B cell (primary cell): ENCODE results near the gene ADIG. TPM values are rescaled to one million over a fixed set of nuclear protein-coding genes. Genes with fewer than 3 reads are reported as not detected.
"Not testable (repeated sequence)": the region's sequence is repeated elsewhere in the genome, so short reads cannot be mapped to it uniquely, and the experiment has no call there.

Experiments used
- ATAC-seq: fragments of 200-7000 bp; cut with Tn5 transposase; one replicate; pipeline ENCODE4 v1.10.0; 2021; ENCODE audit warnings: low read depth, mild to moderate bottlenecking, moderate number of reproducible peaks, moderate library complexity
- CTCF ChIA-PET: fragments of 350-600 bp; sonication (Branson Sonifier 250); formaldehyde crosslinking; loops from one replicate; lab custom pipeline; 2021; ENCODE audit warnings: antibody characterized with exemption, inconsistent platforms; lab: Charles Lee
- POLR2A ChIA-PET: fragments of 350-600 bp; sonication (Branson Sonifier 250); formaldehyde crosslinking; loops from one replicate; lab custom pipeline; 2021; ENCODE audit warnings: antibody characterized with exemption; lab: Charles Lee
- DNase-seq: peaks from one replicate; pipeline ENCODE4 v3.0.0; 2013
- H2AFZ ChIP-seq: 2 replicates; pipeline ENCODE4 v1.6.1; 2012; ENCODE audit warnings: mild to moderate bottlenecking, low read depth, low read length; ENCODE audit not compliant: insufficient read depth, poor library complexity, severe bottlenecking
- H3K27ac ChIP-seq, 2 donors: 1 replicate in 1 of 2; 2 replicates in 1 of 2; pipeline ENCODE4 v1.5.1; 2012 to 2013; ENCODE audit warnings: low read length in 2 of 2, mild to moderate bottlenecking in 2 of 2, moderate library complexity in 1 of 2
- H3K27me3 ChIP-seq, 4 experiments: fragments of 200-600 bp in 1 of 4; sonication (generic) in 1 of 4; replicated peaks in 1 of 4; 1 replicate in 2 of 4; 2 replicates in 2 of 4; pipeline versions ENCODE4 v1.6.1 to v1.7.0; 2013 to 2016; ENCODE audit warnings: low read length in 3 of 4, mild to moderate bottlenecking in 2 of 4, mixed read lengths in 1 of 4, moderate library complexity in 1 of 4; ENCODE audit not compliant: insufficient read depth in 4 of 4, control insufficient read depth in 3 of 4; ENCODE audit errors: control extremely low read depth in 1 of 4
- H3K36me3 ChIP-seq, 2 experiments: replicated peaks in 1 of 2; 1 replicate in 1 of 2; 2 replicates in 1 of 2; pipeline versions ENCODE4 v1.6.1 to v1.7.1; 2013; ENCODE audit warnings: low read length in 1 of 2; ENCODE audit not compliant: insufficient read depth in 2 of 2, control insufficient read depth in 1 of 2; ENCODE audit errors: control extremely low read depth in 1 of 2, extremely low read depth in 1 of 2
- H3K4me1 ChIP-seq, 2 donors: fragments of 200-600 bp in 1 of 2; sonication (generic) in 1 of 2; 1 replicate in 1 of 2; 2 replicates in 1 of 2; pipeline versions ENCODE4 v1.5.1 to v1.6.1; 2013 to 2017; ENCODE audit warnings: low read length in 2 of 2; ENCODE audit not compliant: control insufficient read depth in 2 of 2, insufficient read depth in 2 of 2
- H3K4me2 ChIP-seq: replicated peaks from 2 replicates; pipeline ENCODE3; 2012; ENCODE audit warnings: mild to moderate bottlenecking, low read depth, low read length; ENCODE audit not compliant: poor library complexity, severe bottlenecking
- H3K4me3 ChIP-seq, 5 experiments: fragments of 200-600 bp in 1 of 5; sonication (generic) in 1 of 5; 1 replicate in 3 of 5; 2 replicates in 2 of 5; pipeline versions ENCODE4 v1.5.1 to v1.7.0; 2011 to 2016; ENCODE audit warnings: low read length in 4 of 5, mild to moderate bottlenecking in 4 of 5, low read depth in 2 of 5, control low read depth in 1 of 5, moderate library complexity in 1 of 5; ENCODE audit not compliant: insufficient read depth in 1 of 5; ENCODE audit errors: control extremely low read depth in 1 of 5, extremely low read depth in 1 of 5
- H3K79me2 ChIP-seq: fragments of 200-600 bp; sonication (generic); one replicate; pipeline ENCODE4 v1.6.0; 2016; ENCODE audit warnings: low read length; ENCODE audit not compliant: control insufficient read depth, insufficient read depth
- H3K9ac ChIP-seq: fragments of 200-600 bp; sonication (generic); 2 replicates; pipeline ENCODE4 v1.6.1; 2017; ENCODE audit warnings: mild to moderate bottlenecking, low read length, moderate library complexity
- H3K9me3 ChIP-seq, 3 donors: one replicate each; pipeline versions ENCODE4 v1.6.1 to v1.7.1; 2013; ENCODE audit warnings: low read length in 2 of 3; ENCODE audit not compliant: control insufficient read depth in 2 of 3, insufficient read depth in 1 of 3; ENCODE audit errors: control extremely low read depth in 1 of 3
- H4K20me1 ChIP-seq: 2 replicates; pipeline ENCODE4 v1.6.0; 2012; ENCODE audit warnings: mild to moderate bottlenecking, low read length; ENCODE audit not compliant: insufficient read depth, control insufficient read depth, poor library complexity, severe bottlenecking
- H3K27ac Mint-ChIP-seq: one replicate; pipeline ENCODE4 v1.8.0; 2021; ENCODE audit warnings: mixed read lengths
- H3K27me3 Mint-ChIP-seq: one replicate; pipeline ENCODE4 v1.8.0; 2021; ENCODE audit warnings: mixed read lengths
- H3K4me1 Mint-ChIP-seq: one replicate; pipeline ENCODE4 v1.8.0; 2021; ENCODE audit warnings: mixed read lengths
- H3K4me3 Mint-ChIP-seq: one replicate; pipeline ENCODE4 v1.8.0; 2021; ENCODE audit warnings: mixed read lengths
- H3K9me3 Mint-ChIP-seq: one replicate; pipeline ENCODE4 v1.8.0; 2022; ENCODE audit warnings: mixed read lengths; ENCODE audit not compliant: insufficient read depth
- CTCF ChIP-seq: fragments of 200-600 bp; IDR thresholded peaks from one replicate; pipeline ENCODE4 v1.8.0; 2022; ENCODE audit warnings: antibody characterized with exemption, mild to moderate bottlenecking
- EZH2 ChIP-seq: IDR thresholded peaks from 2 replicates; pipeline ENCODE4 v1.6.1; 2012; ENCODE audit warnings: borderline replicate concordance, low read depth, mild to moderate bottlenecking, moderate library complexity, low read length; ENCODE audit not compliant: insufficient read depth, poor library complexity, severe bottlenecking
- WGBS: methylation state at CpG from one replicate; pipeline ENCODE4 v1.1.5; 2013; ENCODE audit warnings: missing lambda C conversion rate; ENCODE audit not compliant: insufficient coverage; 5-methylcytosine and 5-hydroxymethylcytosine counted together
- intact Hi-C: fragments of 100-400 bp; cut with micrococcal nuclease; formaldehyde crosslinking; loops from one replicate; pipeline ENCODE4 v1.10.0; 2022
- polyA plus RNA-seq: library from polyadenylated mRNA; depleted of rRNA; stranded (reverse); fragments of >200 nt; gene quantifications from 2 replicates; pipeline ENCODE4 v1.2.3, GENCODE V29; 2012
- total RNA-seq, 2 donors: library from RNA; stranded (reverse); fragments of 120-200 nt in 1 of 2; gene quantifications; 1 replicate in 1 of 2; 2 replicates in 1 of 2; pipeline versions ENCODE4 v1.2.3 to v1.2.4, GENCODE V29; 2013 to 2022

Gene ADIG
- total and polyA plus RNA-seq, 2 donors (not counting 1 experiment from before 2014, with no cell fraction given), result not detected

DNA sequence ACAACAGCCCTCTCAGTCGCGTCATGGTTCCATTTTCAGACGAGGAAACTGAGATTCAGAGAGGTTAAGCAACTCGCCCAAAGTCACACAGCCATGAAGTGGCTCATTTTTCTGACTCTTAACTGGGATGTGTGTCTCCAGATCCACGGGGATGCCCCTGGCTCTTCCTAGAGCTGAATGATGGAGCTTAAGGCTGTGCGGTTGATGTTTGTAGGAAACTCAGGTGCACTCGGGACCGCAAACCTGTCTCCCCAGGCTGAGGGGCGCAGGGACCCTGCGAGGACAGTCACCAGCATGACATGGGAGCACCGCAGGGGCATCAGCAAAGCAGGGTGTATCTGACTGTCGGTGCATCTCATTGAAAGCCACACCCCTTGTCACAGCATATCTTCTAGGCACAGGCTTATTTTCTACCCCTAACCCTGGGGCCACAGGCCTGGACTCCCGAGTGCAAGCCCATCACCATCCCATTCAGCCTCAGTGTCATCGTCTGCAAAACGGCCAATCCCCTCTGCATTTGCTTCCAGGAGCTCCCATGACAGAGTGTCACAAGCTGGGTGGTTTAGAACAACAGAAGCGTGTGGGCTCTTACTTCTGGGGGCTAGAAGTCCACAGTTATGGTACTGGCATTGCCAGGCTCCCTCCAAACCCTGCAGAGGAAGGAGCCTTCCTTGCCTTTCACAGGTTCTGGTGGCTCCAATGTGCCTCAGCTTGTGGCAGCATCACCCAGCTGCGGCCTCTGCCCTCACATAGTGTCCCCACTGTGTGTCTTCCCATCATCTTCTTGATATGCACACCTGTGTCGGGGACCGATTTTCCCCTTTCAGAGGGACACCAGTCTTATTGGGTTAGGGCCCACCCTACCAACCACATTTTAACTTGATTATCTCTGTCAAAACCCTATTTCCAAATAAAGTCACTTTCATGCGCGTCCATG lies 10.7 kb downstream of the ADIG start:
- intact Hi-C loops, result no loop called here
- POLR2A ChIA-PET, result no interaction called here

DNA sequence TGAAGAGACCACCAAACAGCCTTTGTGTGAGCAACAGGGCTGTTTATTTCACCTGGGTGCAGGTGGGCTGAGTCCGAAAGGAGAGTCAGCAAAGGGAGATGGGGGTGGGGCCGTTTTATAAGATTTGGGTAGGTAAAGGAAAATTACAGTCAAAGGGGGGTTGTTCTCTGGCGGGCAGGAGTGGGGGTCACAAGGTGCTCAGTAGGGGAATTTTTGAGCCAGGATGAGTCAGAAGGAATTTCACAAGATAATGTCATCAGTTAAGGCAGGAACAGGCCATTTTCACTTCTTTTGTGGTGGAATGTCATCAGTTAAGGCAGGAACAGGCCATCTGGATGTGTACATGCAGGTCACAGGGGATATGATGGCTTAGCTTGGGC lies 11.4 kb downstream of the ADIG start:
- H3K27ac ChIP-seq, H3K4me1 ChIP-seq, H4K20me1 ChIP-seq, CTCF ChIA-PET, H3K27me3 ChIP-seq, DNase-seq, H3K27ac Mint-ChIP-seq, H3K27me3 Mint-ChIP-seq, H3K4me3 ChIP-seq, H3K9ac ChIP-seq, intact Hi-C loops, H3K4me3 Mint-ChIP-seq, H3K36me3 ChIP-seq, H3K4me2 ChIP-seq, ATAC-seq, H3K4me1 Mint-ChIP-seq, H3K9me3 ChIP-seq, H3K79me2 ChIP-seq, H2AFZ ChIP-seq, H3K9me3 Mint-ChIP-seq, POLR2A ChIA-PET: not testable (repeated sequence)
- 69% methylated on average over 2 of the region's 3 CpGs for WGBS

More for the DNA sequence above, 10.7 kb downstream of the ADIG start:
- Mint-ChIP-seq H3K4me1 (no peaks in the 10 kb centered on the region), H3K9me3 (no peaks in the 10 kb centered on the region), H3K27me3 (peaks cover 7% of the 10 kb centered on the region), H3K27ac (no peak overlapping the region), H3K4me3 (no peak overlapping the region)
- H3K4me3 ChIP-seq, result no peak overlapping the region
- ATAC-seq (no peak), DNase-seq (no peak)
- H3K27ac ChIP-seq, result no peak overlapping the region
- H3K9ac ChIP-seq, result no peak overlapping the region
- no peak overlapping the region for H3K4me2 ChIP-seq
- TF ChIP-seq EZH2 (no peak), CTCF (no peak)
- H4K20me1 ChIP-seq, result no peaks in the 10 kb centered on the region
- CTCF ChIA-PET, result no interaction called here
- H2AFZ ChIP-seq, result no peak overlapping the region
- peaks cover 0 to 8% (median 2%) of the 10 kb centered on the region in 4 experiments for H3K27me3 ChIP-seq
- no peaks in the 10 kb centered on the region for H3K79me2 ChIP-seq
- no peaks in the 10 kb centered on the region for H3K36me3 ChIP-seq
- no peaks in the 10 kb centered on the region for H3K4me1 ChIP-seq
- 90% methylated on average over 18 of the region's 21 CpGs for WGBS
- no peaks in the 10 kb centered on the region for H3K9me3 ChIP-seq

- H3K4me3 Mint-ChIP-seq, ATAC-seq, H3K4me1 Mint-ChIP-seq, H3K36me3 ChIP-seq, DNase-seq, H3K4me1 ChIP-seq, H2AFZ ChIP-seq, H3K9ac ChIP-seq, POLR2A ChIA-PET, H3K79me2 ChIP-seq, H4K20me1 ChIP-seq, CTCF ChIA-PET, H3K9me3 Mint-ChIP-seq, H3K4me2 ChIP-seq, H3K27me3 ChIP-seq, H3K27ac Mint-ChIP-seq, H3K4me3 ChIP-seq, intact Hi-C loops, H3K27ac ChIP-seq, H3K9me3 ChIP-seq: not testable (repeated sequence)
- WGBS, result 95% methylated on average over 12 of the region's 12 CpGs
- peaks cover 18% of the 10 kb centered on the region for H3K27me3 Mint-ChIP-seq
Observed at GRCh38 chr20:38594281-38594680, 13.3 kb downstream of the ADIG start.
